ENCODE results near the gene STX1B. TPM values are rescaled to one million over a fixed set of nuclear protein-coding genes. Genes with fewer than 3 reads are reported as not detected.
"Not testable (repeated sequence)": the region's sequence is repeated elsewhere in the genome, so short reads cannot be mapped to it uniquely, and the experiment has no call there.

The STX1B gene
- total RNA-seq, 1 donor from 2014 or later, result 0.32 TPM

DNA sequence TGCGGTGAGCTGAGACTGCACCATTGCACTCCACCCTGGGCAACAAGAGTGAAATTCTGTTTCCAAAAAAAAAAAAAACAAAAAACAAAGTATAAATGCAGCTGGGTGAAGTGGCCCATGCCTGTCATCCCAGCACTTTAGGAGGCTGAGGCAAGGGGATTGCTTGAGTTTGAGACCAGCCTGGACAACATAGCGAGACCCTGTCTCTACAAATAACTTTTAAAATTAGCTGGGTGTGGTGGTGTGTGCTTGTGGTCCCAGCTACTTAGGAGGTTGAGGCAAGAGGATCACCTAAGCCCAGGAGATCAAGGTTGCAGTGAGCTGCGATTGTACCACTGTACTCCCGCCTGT lies 12.8 kb upstream of the STX1B start:
- H3K27ac ChIP-seq, result no peak overlapping the region
- H3K4me3 ChIP-seq, result no peak overlapping the region
- intact Hi-C loops (cut with DNase I), result no loop called here
- no peaks in the 10 kb centered on the region for H3K27me3 ChIP-seq (ENCODE audit: low read depth)
- H3K36me3 ChIP-seq, result no peaks in the 10 kb centered on the region
- TF ChIP-seq, protein P1, sequence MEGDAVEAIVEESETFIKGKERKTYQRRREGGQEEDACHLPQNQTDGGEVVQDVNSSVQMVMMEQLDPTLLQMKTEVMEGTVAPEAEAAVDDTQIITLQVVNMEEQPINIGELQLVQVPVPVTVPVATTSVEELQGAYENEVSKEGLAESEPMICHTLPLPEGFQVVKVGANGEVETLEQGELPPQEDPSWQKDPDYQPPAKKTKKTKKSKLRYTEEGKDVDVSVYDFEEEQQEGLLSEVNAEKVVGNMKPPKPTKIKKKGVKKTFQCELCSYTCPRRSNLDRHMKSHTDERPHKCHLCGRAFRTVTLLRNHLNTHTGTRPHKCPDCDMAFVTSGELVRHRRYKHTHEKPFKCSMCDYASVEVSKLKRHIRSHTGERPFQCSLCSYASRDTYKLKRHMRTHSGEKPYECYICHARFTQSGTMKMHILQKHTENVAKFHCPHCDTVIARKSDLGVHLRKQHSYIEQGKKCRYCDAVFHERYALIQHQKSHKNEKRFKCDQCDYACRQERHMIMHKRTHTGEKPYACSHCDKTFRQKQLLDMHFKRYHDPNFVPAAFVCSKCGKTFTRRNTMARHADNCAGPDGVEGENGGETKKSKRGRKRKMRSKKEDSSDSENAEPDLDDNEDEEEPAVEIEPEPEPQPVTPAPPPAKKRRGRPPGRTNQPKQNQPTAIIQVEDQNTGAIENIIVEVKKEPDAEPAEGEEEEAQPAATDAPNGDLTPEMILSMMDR (IDR thresholded peaks at IDR 0.05), result no peak
- no peak for ATAC-seq
- DNase-seq, result no peak
- H3K4me1 ChIP-seq, result no peaks in the 10 kb centered on the region
- H3K9me3 ChIP-seq, result no peaks in the 10 kb centered on the region

DNA sequence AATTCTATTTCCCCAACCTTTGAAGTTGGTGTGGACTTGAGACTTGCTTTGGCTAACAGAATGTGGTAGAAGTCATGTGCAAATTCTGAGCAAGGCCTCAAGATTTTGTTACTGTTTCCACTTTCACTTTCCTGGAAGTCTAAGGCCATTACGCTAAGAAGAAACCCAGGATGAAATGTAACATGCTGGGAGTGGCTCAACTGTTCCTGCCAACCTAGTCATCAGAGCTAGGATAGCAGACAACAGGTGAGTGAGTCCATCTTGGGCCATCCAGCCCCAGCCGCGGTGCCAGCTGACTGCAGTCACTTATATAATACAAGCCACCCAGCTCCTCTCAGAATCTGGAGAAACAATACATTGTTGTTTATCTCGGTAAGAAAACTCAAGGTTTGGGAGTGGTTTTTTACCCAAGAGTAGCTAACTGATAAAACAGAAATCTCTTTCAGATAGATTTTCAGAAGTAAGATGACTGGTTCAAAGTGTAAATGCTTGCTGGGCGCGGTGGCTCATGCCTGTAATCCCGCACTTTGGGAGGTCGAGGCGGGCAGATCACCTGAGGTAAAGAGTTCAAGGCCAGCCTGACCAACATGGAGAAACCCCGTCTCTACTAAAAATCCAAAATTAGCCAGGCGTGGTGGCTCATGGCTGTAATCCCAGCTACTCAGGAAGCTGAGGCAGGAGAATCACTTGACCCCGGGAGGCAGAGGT lies 12.3 kb upstream of the STX1B start:
- no peaks in the 10 kb centered on the region for H3K27me3 ChIP-seq (ENCODE audit: low read depth)
- TF ChIP-seq, protein P1 (IDR thresholded peaks at IDR 0.05), result no peak
- no peak overlapping the region for H3K4me3 ChIP-seq
- no peak for ATAC-seq
- intact Hi-C loops (cut with DNase I), result no loop called here
- no peak overlapping the region for H3K27ac ChIP-seq
- no peaks in the 10 kb centered on the region for H3K9me3 ChIP-seq
- H3K4me1 ChIP-seq, result no peaks in the 10 kb centered on the region
- H3K36me3 ChIP-seq, result no peaks in the 10 kb centered on the region
- no peak for DNase-seq

DNA sequence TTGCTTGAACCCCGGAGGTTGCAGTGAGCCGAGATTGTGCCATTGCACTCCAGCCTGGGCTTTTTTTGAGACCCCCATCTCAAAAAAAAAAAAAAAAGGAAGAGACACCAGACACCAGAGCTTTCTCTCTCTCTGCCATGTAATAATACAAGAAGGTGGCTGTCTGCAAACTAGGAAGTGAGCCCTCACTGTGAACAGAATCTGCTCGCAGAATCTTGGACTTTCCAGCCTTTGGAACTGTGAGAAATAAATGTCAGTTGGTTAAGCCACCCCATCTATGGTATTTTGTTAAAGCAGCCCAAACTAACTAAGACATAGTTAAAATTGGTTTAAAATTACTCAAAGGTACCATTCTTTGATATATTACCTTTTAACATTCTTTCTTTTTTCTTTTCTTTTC lies 10.1 kb upstream of the STX1B start:
- no peak for DNase-seq
- H3K27ac ChIP-seq, result no peak overlapping the region
- intact Hi-C loops (cut with DNase I), result no loop called here
- no peak for ATAC-seq
- H3K27me3 ChIP-seq (ENCODE audit: low read depth), result peaks cover 6% of the 10 kb centered on the region
- no peaks in the 10 kb centered on the region for H3K36me3 ChIP-seq
- no peak overlapping the region for H3K4me3 ChIP-seq
- H3K4me1 ChIP-seq, result no peaks in the 10 kb centered on the region
- TF ChIP-seq, protein P1 (IDR thresholded peaks at IDR 0.05), result no peak
- no peaks in the 10 kb centered on the region for H3K9me3 ChIP-seq

DNA sequence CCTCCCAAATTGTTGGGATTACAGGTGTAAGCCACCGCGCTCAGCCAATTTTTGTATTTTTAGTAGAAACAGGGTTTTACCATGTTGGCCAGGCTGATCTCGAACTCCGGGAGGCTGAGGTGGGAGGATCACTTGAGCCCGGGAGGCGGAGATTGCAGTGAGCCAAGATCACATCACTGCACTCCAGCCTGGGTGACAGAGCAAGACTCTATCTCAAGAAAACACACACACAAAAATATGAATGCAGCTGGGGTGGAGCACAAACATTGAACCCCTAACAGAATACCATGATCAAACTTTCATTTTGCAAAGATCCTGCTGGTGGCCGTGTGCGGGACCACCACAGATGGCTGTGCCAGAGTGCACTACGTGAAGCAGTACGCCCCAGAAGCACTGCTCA lies 7.3 kb upstream of the STX1B start:
- H3K27me3 ChIP-seq (ENCODE audit: low read depth); ATAC-seq; DNase-seq; H3K9me3 ChIP-seq; H3K36me3 ChIP-seq; H3K27ac ChIP-seq; H3K4me3 ChIP-seq; intact Hi-C loops (cut with DNase I); H3K4me1 ChIP-seq: not testable (repeated sequence)

DNA sequence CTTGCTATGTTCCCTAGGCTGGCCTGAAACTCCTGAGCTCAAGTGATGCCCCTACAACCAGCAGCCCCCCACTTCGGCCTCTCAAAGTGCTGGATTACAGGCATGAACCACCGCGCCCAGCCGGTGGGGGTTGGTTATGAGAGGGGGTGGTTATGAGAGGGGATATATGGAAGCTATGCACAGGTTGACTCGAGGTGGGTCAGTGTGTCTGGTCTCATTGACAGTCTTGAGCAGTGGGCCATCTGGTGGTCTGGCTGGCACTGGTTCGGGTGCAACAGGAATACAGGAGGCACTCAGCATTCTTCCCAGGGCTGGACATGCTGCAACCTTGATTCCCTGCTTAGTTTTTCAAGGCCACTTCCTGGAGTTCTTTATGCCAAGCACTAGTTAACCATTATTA lies 5.6 kb upstream of the STX1B start:
- Histone ChIP-seq H3K4me1 (no peaks in the 10 kb centered on the region), H3K9me3 (no peaks in the 10 kb centered on the region), H3K36me3 (no peaks in the 10 kb centered on the region), H3K27ac (no peak overlapping the region), H3K27me3 (ENCODE audit: low read depth) (peaks cover 23% of the 10 kb centered on the region), H3K4me3 (no peak overlapping the region)
- TF ChIP-seq, protein P1 (IDR thresholded peaks at IDR 0.05), result no peak
- ATAC-seq, result no peak
- intact Hi-C loops (cut with DNase I), result no loop called here
- no peak for DNase-seq

DNA sequence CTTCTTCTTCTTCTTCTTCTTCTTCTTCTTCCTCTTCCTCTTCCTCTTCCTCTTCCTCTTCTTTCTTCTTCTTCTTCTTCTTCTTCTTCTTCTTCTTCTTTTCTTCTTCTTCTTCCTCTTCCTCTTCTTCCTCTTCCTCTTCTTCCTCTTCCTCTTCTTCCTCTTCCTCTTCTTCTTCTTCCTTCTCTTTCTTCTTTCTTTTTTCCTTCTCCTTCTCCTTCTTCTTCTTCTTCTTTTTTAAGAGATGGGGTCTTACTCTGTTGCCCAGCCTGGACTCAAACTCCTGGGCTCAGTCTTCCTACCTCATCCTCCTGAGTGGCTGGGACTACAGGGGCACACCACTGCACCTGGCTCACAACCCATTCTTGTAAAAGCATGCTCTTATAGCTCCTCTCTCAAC lies 2.9 kb upstream of the STX1B start:
- DNase-seq; H3K4me1 ChIP-seq; H3K27ac ChIP-seq; H3K4me3 ChIP-seq; intact Hi-C loops (cut with DNase I); H3K36me3 ChIP-seq; H3K9me3 ChIP-seq; ATAC-seq: not testable (repeated sequence)
- H3K27me3 ChIP-seq (ENCODE audit: low read depth), result peaks cover 44% of the 10 kb centered on the region

DNA sequence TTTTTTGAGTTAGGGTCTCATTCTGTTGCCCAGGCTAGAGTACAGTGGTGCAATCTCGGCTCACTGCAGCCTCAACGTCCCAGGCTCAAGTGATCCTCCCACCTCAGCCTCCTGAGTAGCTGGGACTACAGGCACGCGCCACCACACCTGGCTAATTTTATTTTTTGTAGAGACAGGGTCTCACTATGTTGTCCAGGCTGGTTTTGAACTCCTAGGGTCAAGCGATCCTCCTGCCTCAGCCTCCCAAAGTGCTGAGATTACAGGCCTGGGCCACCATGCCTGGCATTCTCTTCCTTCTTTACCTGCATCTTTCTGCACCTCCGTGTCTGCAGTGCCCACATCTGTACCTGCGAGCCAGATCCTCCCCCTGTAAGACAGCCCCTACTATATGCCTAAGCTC lies 1.4 kb upstream of the STX1B start:
- H3K27ac ChIP-seq; ATAC-seq; H3K36me3 ChIP-seq; intact Hi-C loops (cut with DNase I); DNase-seq; H3K4me3 ChIP-seq; H3K9me3 ChIP-seq; H3K4me1 ChIP-seq: not testable (repeated sequence)
- peaks cover 59% of the 10 kb centered on the region for H3K27me3 ChIP-seq (ENCODE audit: low read depth)

Data from lower lobe of right lung (tissue), 2 donors.